K562 (cell line): Measurements from ENCODE around the gene PPAN. TPM values are rescaled to one million over a fixed set of nuclear protein-coding genes. Genes with fewer than 3 reads are reported as not detected.

ENCODE experiments used
- ADNP ChIP-seq: fragments of 200-800 bp; sonication (Bioruptor generic); IDR thresholded peaks from 2 replicates; pipeline ENCODE4 v1.6.1; 2016; ENCODE audit warnings: missing genetic modification characterization, missing compliant biosample characterization
- BACH1 ChIP-seq: fragments of 200-800 bp; sonication (Bioruptor generic); IDR thresholded peaks from 2 replicates; pipeline ENCODE4 v1.6.1; 2016; ENCODE audit warnings: missing genetic modification characterization, missing compliant biosample characterization
- CBX1 ChIP-seq: sonication (generic); IDR thresholded peaks from 2 replicates; pipeline ENCODE4 v1.6.1; 2016; ENCODE audit warnings: antibody characterized with exemption, low read depth, mild to moderate bottlenecking
- FOXA1 ChIP-seq: fragments of 450-650 bp; IDR thresholded peaks from 2 replicates; pipeline ENCODE4 v1.6.1; 2016; ENCODE audit warnings: mild to moderate bottlenecking, borderline replicate concordance
- GATA2 ChIP-seq: sonication (generic); formaldehyde crosslinking; IDR thresholded peaks from 2 replicates; pipeline ENCODE4 v1.4.0; 2020; ENCODE audit warnings: mild to moderate bottlenecking, missing genetic modification reagents
- HBP1 ChIP-seq: fragments of 450-650 bp; formaldehyde crosslinking; IDR thresholded peaks from 2 replicates; pipeline ENCODE4 v1.4.0; 2022; ENCODE audit warnings: missing genetic modification characterization
- HDGF ChIP-seq: fragments of 450-650 bp; IDR thresholded peaks from 2 replicates; pipeline ENCODE4 v1.6.1; 2016
- NFATC3 ChIP-seq: fragments of 450-650 bp; IDR thresholded peaks from 2 replicates; pipeline ENCODE4 v1.6.1; 2017; ENCODE audit warnings: mild to moderate bottlenecking
- NFIX ChIP-seq: fragments of 250-450 bp; sonication (Bioruptor Pico); IDR thresholded peaks from 2 replicates; pipeline ENCODE4 v1.4.0; 2020; ENCODE audit warnings: low read depth, mild to moderate bottlenecking, moderate library complexity
- PHB ChIP-seq: fragments of 250-450 bp; sonication (Bioruptor Pico); IDR thresholded peaks from 2 replicates; pipeline ENCODE4 v1.5.0; 2021
- PTBP1 ChIP-seq: fragments of 200-400 bp; formaldehyde crosslinking; IDR thresholded peaks from 2 replicates; pipeline ENCODE4 v1.6.1; 2017; ENCODE audit warnings: low read depth, low read length
- SMARCA4 ChIP-seq: fragments of 450-650 bp; IDR thresholded peaks from 2 replicates; pipeline ENCODE4 v1.6.1; 2016
- SUPT5H ChIP-seq: fragments of 450-650 bp; IDR thresholded peaks from 2 replicates; pipeline ENCODE4 v1.6.1; 2016
- USF1 ChIP-seq: sonication (generic); formaldehyde crosslinking; IDR thresholded peaks from 2 replicates; pipeline ENCODE4 v1.9.0; 2022; ENCODE audit warnings: mild to moderate bottlenecking, missing genetic modification reagents
- ZBTB5 ChIP-seq: fragments of 450-650 bp; IDR thresholded peaks from 2 replicates; pipeline ENCODE4 v1.6.1; 2017; ENCODE audit warnings: antibody characterized with exemption
- ZFP36 ChIP-seq: fragments of 150-350 bp; IDR thresholded peaks from 2 replicates; pipeline ENCODE4 v1.6.1; 2018; ENCODE audit warnings: low read length, low read depth; ENCODE audit not compliant: partially characterized antibody
- ZFPM2 ChIP-seq: fragments of 250-450 bp; sonication (Bioruptor Pico); IDR thresholded peaks from 2 replicates; pipeline ENCODE4 v1.5.1; 2022; ENCODE audit warnings: mild to moderate bottlenecking
- ZNF134 ChIP-seq: fragments of 250-450 bp; sonication (Bioruptor Pico); conservative IDR thresholded peaks from 2 replicates; pipeline ENCODE4 v1.4.0; 2020
- ZNF146 ChIP-seq: IDR thresholded peaks from one replicate; pipeline ENCODE4 v1.6.1; 2018; ENCODE audit warnings: missing compliant biosample characterization; ENCODE audit not compliant: unreplicated experiment
- ZNF24 ChIP-seq: fragments of 450-650 bp; IDR thresholded peaks from 2 replicates; pipeline ENCODE4 v1.6.1; 2016
- ZNF274 ChIP-seq: IDR thresholded peaks from 2 replicates; pipeline ENCODE4 v1.6.1; 2011; ENCODE audit warnings: low read depth, mild to moderate bottlenecking, low read length, moderate library complexity, borderline replicate concordance
- polyA plus RNA-seq, 8 experiments: library from polyadenylated mRNA; depleted of rRNA in 4 of 8; stranded (reverse) in 5 of 8; unstranded in 3 of 8; fragments of >200 nt; fragmentation: Nextera tagmentation in 2 of 8; fragmentation: Illumina TruSeq in 1 of 8; extraction: Ambion mirVana in 2 of 8; extraction: Trizol in 1 of 8; gene quantifications; 2 replicates each; pipeline versions ENCODE4 v1.2.1 to v1.2.3, GENCODE V29; 2011 to 2014; ENCODE audit warnings: inconsistent platforms in 1 of 8, missing spikeins in 1 of 8
- total RNA-seq, 7 experiments: library from RNA; depleted of rRNA in 6 of 7; stranded (reverse); fragments of >200 nt in 6 of 7; fragmentation: Illumina TruSeq in 2 of 7; extraction: Trizol in 2 of 7; gene quantifications; 2 replicates each; pipeline versions ENCODE4 v1.2.1 to v1.2.3, GENCODE V29; 2011 to 2021; ENCODE audit warnings: low replicate concordance in 1 of 7
- TF ChIP-seq, protein P1 (sequence below), 2 experiments: fragments of 450-650 bp; conservative IDR thresholded peaks; 2 replicates each; pipeline ENCODE4 v1.6.1; 2017; ENCODE audit warnings: mild to moderate bottlenecking in 2 of 2, moderate library complexity in 2 of 2
- TF ChIP-seq, protein P2 (sequence below): sonication (generic); formaldehyde crosslinking; IDR thresholded peaks from 2 replicates; pipeline ENCODE4 v1.8.0; 2022; ENCODE audit warnings: mild to moderate bottlenecking, low read depth, missing genetic modification reagents
- TF ChIP-seq, protein P3 (sequence below): fragments of 250-450 bp; sonication (Bioruptor Pico); IDR thresholded peaks from 2 replicates; pipeline ENCODE4 v1.8.0; 2021; ENCODE audit warnings: mild to moderate bottlenecking, moderate library complexity

The PPAN gene
- total and polyA plus RNA-seq, 9 of the 15 experiments (the other 6 are each of a cell fraction or from before 2014, with no cell fraction given): 2.2 to 129 (median 59.1) TPM

DNA sequence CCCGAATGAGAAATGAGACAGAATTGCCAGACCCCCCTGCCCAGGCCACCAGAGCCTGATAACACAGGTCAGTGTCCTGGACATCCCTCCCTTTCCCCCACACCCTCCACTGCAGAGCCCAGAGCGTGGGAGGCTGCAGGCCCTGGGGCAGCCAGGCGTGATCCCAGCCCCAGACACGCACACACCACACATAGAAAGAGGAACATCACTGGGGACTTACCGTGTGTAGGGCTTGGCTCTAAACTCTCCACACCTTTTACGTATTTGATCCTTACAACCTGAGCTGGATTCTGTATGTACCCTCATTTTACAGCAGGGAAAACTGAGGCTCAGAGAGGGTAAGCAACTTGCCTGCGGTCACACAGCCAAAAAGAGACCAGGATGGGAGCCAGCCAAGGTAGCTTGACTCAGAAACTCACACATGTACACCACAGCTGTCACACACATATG lies 3.4 kb upstream of the PPAN start (continued):
- TF ChIP-seq, protein P1, sequence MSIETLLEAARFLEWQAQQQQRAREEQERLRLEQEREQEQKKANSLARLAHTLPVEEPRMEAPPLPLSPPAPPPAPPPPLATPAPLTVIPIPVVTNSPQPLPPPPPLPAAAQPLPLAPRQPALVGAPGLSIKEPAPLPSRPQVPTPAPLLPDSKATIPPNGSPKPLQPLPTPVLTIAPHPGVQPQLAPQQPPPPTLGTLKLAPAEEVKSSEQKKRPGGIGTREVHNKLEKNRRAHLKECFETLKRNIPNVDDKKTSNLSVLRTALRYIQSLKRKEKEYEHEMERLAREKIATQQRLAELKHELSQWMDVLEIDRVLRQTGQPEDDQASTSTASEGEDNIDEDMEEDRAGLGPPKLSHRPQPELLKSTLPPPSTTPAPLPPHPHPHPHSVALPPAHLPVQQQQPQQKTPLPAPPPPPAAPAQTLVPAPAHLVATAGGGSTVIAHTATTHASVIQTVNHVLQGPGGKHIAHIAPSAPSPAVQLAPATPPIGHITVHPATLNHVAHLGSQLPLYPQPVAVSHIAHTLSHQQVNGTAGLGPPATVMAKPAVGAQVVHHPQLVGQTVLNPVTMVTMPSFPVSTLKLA (conservative IDR thresholded peaks at IDR 0.05): no peak
- TF ChIP-seq ZNF24 (no peak), HBP1 (CRISPR knock-in tag) (no peak), ZNF134 (CRISPR knock-in tag) (no peak), ZBTB5 (no peak), ZFP36 (peak; percentile 91), ADNP (tag) (peak; percentile 48; the same call in 1 of the 2 replicates), SMARCA4 (no peak), CBX1 (peak; percentile 92; the same call in 1 of the 2 replicates), BACH1 (no peak), ZFPM2 (CRISPR knock-in tag) (no peak), HDGF (peak; percentile 87; the same call in 1 of the 2 replicates), GATA2 (CRISPR knock-in tag) (no peak), FOXA1 (no peak), NFATC3 (no peak), PTBP1 (0 out of 2 replicates have a peak, but pooled peaks have one; percentile 55), ZNF146 (CRISPR knock-in tag) (no peak), ZNF274 (no peak), SUPT5H (no peak), NFIX (CRISPR knock-in tag) (no peak), USF1 (no peak), PHB (CRISPR knock-in tag) (no peak)
- TF ChIP-seq, protein P2, sequence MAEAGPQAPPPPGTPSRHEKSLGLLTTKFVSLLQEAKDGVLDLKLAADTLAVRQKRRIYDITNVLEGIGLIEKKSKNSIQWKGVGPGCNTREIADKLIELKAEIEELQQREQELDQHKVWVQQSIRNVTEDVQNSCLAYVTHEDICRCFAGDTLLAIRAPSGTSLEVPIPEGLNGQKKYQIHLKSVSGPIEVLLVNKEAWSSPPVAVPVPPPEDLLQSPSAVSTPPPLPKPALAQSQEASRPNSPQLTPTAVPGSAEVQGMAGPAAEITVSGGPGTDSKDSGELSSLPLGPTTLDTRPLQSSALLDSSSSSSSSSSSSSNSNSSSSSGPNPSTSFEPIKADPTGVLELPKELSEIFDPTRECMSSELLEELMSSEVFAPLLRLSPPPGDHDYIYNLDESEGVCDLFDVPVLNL (CRISPR knock-in tag): no peak
- TF ChIP-seq, protein P3, sequence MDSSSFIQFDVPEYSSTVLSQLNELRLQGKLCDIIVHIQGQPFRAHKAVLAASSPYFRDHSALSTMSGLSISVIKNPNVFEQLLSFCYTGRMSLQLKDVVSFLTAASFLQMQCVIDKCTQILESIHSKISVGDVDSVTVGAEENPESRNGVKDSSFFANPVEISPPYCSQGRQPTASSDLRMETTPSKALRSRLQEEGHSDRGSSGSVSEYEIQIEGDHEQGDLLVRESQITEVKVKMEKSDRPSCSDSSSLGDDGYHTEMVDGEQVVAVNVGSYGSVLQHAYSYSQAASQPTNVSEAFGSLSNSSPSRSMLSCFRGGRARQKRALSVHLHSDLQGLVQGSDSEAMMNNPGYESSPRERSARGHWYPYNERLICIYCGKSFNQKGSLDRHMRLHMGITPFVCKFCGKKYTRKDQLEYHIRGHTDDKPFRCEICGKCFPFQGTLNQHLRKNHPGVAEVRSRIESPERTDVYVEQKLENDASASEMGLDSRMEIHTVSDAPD: no peak
